Esophagus squamous epithelium (tissue), 4 donors: Measurements from ENCODE around the gene GSG1L.

Experiments used
- POLR2A ChIP-seq, 4 donors: fragments of 450-650 bp; IDR thresholded peaks; one replicate each; pipeline ENCODE4 v1.6.1; 2017; ENCODE audit warnings: antibody characterized with exemption in 4 of 4, mild to moderate bottlenecking in 4 of 4, moderate library complexity in 3 of 4
- TF ChIP-seq, protein P1 (sequence below), 6 experiments: fragments of 450-650 bp in 4 of 6; fragments of 200-600 bp in 2 of 6; sonication (generic) in 2 of 6; IDR thresholded peaks; one replicate each; pipeline ENCODE4 v1.5.1; 2016 to 2019; ENCODE audit warnings: antibody characterized with exemption in 6 of 6, mild to moderate bottlenecking in 4 of 6, moderate library complexity in 4 of 6

DNA sequence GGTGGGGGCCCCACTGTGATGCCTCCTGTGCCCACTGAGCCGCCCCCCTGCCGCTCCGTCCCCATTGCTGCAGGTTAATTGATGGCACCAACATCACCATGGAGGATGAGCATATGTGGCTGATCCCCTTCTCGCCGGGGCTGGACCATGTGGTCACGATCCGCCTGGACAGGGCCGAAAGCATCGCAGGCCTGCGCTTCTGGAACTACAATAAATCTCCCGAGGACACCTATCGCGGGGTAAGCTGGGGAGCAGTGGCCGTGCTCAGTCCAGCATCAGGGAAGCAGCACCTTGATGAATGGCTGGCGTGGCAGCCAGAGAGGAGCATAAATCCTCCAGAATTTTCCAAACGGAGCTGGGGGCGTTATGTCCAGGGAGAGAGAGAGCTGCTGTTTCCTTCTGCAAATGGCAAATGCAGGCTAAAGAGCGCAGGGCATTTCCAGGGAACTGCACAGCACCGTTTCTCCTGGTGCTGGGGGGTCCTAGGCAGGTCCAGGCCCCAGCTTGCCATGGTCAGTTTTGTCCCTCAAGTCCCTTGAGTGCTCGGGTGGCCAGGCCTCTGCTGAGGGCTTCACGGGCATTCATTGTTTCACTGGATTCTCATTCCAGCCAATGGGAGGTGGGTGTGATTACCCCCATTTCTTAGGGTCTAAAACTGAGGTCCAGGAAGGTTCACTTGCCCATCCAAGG is 297.1 kb downstream of the GSG1L start:
- TF ChIP-seq, protein P1, sequence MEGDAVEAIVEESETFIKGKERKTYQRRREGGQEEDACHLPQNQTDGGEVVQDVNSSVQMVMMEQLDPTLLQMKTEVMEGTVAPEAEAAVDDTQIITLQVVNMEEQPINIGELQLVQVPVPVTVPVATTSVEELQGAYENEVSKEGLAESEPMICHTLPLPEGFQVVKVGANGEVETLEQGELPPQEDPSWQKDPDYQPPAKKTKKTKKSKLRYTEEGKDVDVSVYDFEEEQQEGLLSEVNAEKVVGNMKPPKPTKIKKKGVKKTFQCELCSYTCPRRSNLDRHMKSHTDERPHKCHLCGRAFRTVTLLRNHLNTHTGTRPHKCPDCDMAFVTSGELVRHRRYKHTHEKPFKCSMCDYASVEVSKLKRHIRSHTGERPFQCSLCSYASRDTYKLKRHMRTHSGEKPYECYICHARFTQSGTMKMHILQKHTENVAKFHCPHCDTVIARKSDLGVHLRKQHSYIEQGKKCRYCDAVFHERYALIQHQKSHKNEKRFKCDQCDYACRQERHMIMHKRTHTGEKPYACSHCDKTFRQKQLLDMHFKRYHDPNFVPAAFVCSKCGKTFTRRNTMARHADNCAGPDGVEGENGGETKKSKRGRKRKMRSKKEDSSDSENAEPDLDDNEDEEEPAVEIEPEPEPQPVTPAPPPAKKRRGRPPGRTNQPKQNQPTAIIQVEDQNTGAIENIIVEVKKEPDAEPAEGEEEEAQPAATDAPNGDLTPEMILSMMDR (IDR thresholded peaks at IDR 0.05): no peak
- TF ChIP-seq POLR2A (IDR thresholded peaks at IDR 0.05): no peak
